Chondrocyte (in vitro differentiated cells): Measurements from ENCODE around the gene GABRR2. TPM values are rescaled to one million over a fixed set of nuclear protein-coding genes. Genes with fewer than 3 reads are reported as not detected.

Experiments used
- DNase-seq: peaks from one replicate; pipeline ENCODE4 v3.0.0; 2021; ENCODE audit warnings: mixed read lengths, low spot score
- H3K27ac Mint-ChIP-seq: one replicate; pipeline ENCODE4 v1.8.0; 2021; ENCODE audit warnings: mild to moderate bottlenecking, moderate library complexity, mixed read lengths; ENCODE audit not compliant: unreplicated experiment
- H3K27me3 Mint-ChIP-seq: 2 replicates; pipeline ENCODE4 v1.8.0; 2021; ENCODE audit warnings: low read depth, mixed read lengths
- H3K36me3 Mint-ChIP-seq: 2 replicates; pipeline ENCODE4 v1.8.0; 2021; ENCODE audit warnings: low read depth, mixed read lengths
- H3K4me1 Mint-ChIP-seq: 2 replicates; pipeline ENCODE4 v1.8.0; 2021; ENCODE audit warnings: low read depth, mild to moderate bottlenecking, mixed read lengths
- H3K4me3 Mint-ChIP-seq: one replicate; pipeline ENCODE4 v1.8.0; 2021; ENCODE audit warnings: mild to moderate bottlenecking, moderate library complexity, mixed read lengths; ENCODE audit not compliant: unreplicated experiment
- H3K9me3 Mint-ChIP-seq: 2 replicates; pipeline ENCODE4 v1.8.0; 2021; ENCODE audit warnings: low read depth, mixed read lengths
- CTCF ChIP-seq: fragments of 200-600 bp; sonication (generic); IDR thresholded peaks from 2 replicates; pipeline ENCODE4 v1.5.0; 2021; ENCODE audit warnings: antibody characterized with exemption, mild to moderate bottlenecking, moderate library complexity
- total RNA-seq: library from RNA; stranded (reverse); gene quantifications from 3 replicates; pipeline ENCODE4 v1.2.1, GENCODE V29; 2021

The GABRR2 gene
- total RNA-seq, 1 donor from 2014 or later = 0.57 TPM

- no peak for DNase-seq
- no peak overlapping the region for H3K4me3 Mint-ChIP-seq
- no peak for TF ChIP-seq CTCF
- peaks cover 5% of the 10 kb centered on the region for H3K27me3 Mint-ChIP-seq
- no peaks in the 10 kb centered on the region for H3K4me1 Mint-ChIP-seq
- H3K9me3 Mint-ChIP-seq = no peaks in the 10 kb centered on the region
- H3K27ac Mint-ChIP-seq = no peak overlapping the region
- peaks cover under 1% of the 10 kb centered on the region for H3K36me3 Mint-ChIP-seq
Observed at GRCh38 chr6:89269252-89269651, 45.8 kb downstream of the GABRR2 start.

DNA sequence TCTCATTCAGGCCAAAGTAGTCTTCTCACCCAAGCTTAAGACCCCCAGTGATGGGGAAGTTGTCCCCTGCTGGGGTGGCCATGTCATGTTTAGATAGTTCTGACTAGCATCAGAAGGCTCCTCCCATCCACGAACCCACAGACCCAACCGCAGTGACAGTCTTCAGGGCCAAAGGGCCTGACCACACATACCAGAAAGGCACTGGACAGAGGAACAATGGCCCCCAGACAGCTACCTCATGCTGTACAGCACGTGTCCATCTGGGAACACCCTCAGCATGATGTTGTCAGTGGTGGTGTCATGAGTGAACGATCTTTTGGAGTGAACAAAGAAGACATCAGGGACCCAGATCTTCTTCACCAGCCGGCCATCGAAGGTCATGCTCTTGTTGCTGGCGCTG lies 46.3 kb downstream of the GABRR2 start:
- H3K9me3 Mint-ChIP-seq = no peaks in the 10 kb centered on the region
- peaks cover 2% of the 10 kb centered on the region for H3K36me3 Mint-ChIP-seq
- H3K27ac Mint-ChIP-seq = no peak overlapping the region
- TF ChIP-seq CTCF = no peak
- no peaks in the 10 kb centered on the region for H3K4me1 Mint-ChIP-seq
- H3K4me3 Mint-ChIP-seq = no peak overlapping the region
- peaks cover 6% of the 10 kb centered on the region for H3K27me3 Mint-ChIP-seq
- no peak for DNase-seq

GRCh38 chr6:89267918-89268317 lies 47.2 kb downstream of the GABRR2 start:
- no peak for TF ChIP-seq CTCF
- peaks cover 6% of the 10 kb centered on the region for H3K27me3 Mint-ChIP-seq
- H3K4me1 Mint-ChIP-seq = no peaks in the 10 kb centered on the region

GRCh38 chr6:89264296-89264695 lies 50.8 kb downstream of the GABRR2 start:
- no peak for DNase-seq
- Mint-ChIP-seq H3K36me3 (peaks cover 2% of the 10 kb centered on the region), H3K4me3 (no peak overlapping the region), H3K4me1 (no peaks in the 10 kb centered on the region), H3K27me3 (peaks cover 6% of the 10 kb centered on the region), H3K27ac (no peak overlapping the region), H3K9me3 (no peaks in the 10 kb centered on the region)
- no peak for TF ChIP-seq CTCF

More at GRCh38 chr6:89267918-89268317, 47.2 kb downstream of the GABRR2 start:
- no peak for DNase-seq
- Mint-ChIP-seq H3K4me3 (no peak overlapping the region), H3K36me3 (peaks cover 2% of the 10 kb centered on the region), H3K9me3 (no peaks in the 10 kb centered on the region), H3K27ac (no peak overlapping the region)

DNA sequence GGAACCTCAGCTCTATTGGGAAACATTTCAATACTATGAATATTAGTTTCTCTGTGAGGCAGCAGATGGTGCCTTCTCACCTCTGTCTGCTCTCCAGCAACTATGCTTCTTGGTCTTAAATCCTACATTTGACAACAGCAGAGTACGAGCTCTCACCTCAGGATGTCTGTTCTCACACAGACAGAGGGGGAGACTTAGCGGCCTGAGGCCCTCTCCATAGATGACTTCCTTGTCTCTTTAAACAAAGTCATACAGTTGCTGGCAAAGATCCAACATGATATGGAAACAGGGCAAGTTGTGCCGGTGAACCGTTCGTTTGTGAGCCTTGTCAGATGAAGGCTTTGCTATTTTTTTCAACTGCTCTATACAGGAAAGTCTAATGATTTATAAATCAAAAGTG lies 54.3 kb downstream of the GABRR2 start:
- H3K4me1 Mint-ChIP-seq = no peaks in the 10 kb centered on the region
- no peaks in the 10 kb centered on the region for H3K9me3 Mint-ChIP-seq
- TF ChIP-seq CTCF = no peak
- peaks cover 2% of the 10 kb centered on the region for H3K36me3 Mint-ChIP-seq
- peaks cover 5% of the 10 kb centered on the region for H3K27me3 Mint-ChIP-seq
- H3K27ac Mint-ChIP-seq = no peak overlapping the region
- DNase-seq = no peak
- no peak overlapping the region for H3K4me3 Mint-ChIP-seq
